Activated T-cell treated with anti-CD3 and anti-CD28 coated beads for 4 hours (primary cell): Measurements from ENCODE around the gene ASCC3.
"Not testable (repeated sequence)": the region's sequence is repeated elsewhere in the genome, so short reads cannot be mapped to it uniquely, and the experiment has no call there.

Source experiments
- DNase-seq: peaks from one replicate; pipeline ENCODE4 v3.0.0-alpha.2; 2020

The ASCC3 gene

GRCh38 chr6:100796049-100796823 is 84.9 kb downstream of the ASCC3 start:
- DNase-seq: no peak

DNA sequence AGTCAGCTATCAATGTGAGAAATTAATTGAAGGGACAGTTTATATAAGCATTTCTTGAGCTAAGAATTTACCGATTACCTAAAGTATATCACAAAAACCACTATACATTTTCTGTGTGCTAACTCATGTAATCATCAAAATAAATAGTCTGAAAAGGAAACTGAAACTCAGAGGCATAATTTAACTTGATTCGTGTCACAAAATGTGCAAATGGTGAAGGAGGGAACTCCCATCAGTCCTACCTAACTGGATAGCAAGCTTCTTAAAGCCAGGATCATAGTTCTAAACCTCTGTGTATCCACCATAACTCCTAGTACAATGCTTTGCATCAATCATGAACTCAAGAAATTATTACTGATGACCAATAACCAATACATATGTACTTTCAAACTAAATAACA is 91.0 kb downstream of the ASCC3 start:
- DNase-seq: no peak

- DNase-seq: no peak
Observed at GRCh38 chr6:100785982-100786381, 95.1 kb downstream of the ASCC3 start.

GRCh38 chr6:100780648-100781047 is 100.5 kb downstream of the ASCC3 start:
- no peak for DNase-seq

DNA sequence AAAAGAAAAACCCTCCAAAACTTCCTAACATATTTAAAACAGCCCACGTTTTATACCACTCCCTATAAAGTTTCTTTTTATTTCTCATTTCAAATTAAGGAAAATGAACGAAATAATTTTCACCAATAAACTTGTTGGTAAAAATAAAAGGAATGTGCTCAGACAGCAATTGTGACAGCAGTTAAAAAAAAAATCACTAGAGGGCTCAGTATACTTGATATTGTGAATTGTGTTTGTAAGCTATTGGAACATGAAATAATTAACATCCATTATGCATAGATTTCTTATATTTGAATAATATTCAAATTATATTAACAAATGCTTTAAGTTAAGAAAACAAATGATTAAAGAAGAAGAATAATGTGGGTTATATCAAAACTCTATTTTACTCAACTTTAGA is 105.5 kb downstream of the ASCC3 start:
- no peak for DNase-seq

DNA sequence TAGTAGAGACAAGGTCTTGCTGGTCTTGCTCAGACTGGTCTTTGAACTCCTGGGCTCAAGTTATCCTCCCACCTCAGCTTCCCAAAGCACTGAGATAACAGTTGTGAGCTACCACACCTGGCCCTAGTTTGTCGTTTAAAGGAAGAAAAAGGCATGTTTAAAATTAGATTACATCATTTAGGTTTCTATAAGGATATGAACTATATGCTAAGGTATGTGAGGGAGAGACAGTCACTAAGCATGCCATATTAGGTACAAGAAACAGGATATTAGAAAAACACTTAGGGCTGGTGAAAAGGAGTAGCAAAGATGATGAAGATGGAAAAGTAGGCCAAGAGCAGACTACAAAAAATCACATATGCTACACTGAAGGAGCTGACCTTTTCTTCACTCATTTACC is 106.4 kb downstream of the ASCC3 start:
- DNase-seq: no peak

DNA sequence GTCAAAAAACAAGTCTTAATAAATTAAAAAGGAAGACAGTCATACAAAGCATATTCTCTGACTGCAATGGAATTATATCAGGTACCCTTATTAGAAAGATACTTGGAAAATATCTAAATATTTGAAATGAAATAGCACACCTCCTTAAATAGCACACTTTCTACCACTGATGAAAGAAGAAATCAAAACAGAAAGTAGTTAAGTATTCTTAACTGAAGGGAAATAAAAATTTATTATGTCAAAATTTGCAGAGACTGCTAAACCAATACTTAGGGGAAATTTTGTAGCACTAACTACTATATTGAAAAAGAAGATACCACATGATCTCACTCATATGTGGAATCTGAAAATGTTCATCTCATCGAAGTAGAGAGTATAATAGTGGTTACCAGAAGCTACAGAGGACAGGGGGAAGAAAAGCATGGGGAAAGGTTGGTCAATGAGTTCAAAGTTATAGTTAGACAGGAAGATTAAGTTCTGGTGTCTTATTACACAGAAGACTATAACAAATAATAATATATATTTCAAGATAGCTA is 112.2 kb downstream of the ASCC3 start:
- DNase-seq: no peak

- DNase-seq: no peak
Observed at GRCh38 chr6:100763617-100764241, 117.4 kb downstream of the ASCC3 start.

- DNase-seq: no peak
Observed at GRCh38 chr6:100761841-100762240, 119.3 kb downstream of the ASCC3 start.

GRCh38 chr6:100758386-100758785 is 122.7 kb downstream of the ASCC3 start:
- DNase-seq: not testable (repeated sequence)

GRCh38 chr6:100753421-100753820 is 127.7 kb downstream of the ASCC3 start:
- no peak for DNase-seq

DNA sequence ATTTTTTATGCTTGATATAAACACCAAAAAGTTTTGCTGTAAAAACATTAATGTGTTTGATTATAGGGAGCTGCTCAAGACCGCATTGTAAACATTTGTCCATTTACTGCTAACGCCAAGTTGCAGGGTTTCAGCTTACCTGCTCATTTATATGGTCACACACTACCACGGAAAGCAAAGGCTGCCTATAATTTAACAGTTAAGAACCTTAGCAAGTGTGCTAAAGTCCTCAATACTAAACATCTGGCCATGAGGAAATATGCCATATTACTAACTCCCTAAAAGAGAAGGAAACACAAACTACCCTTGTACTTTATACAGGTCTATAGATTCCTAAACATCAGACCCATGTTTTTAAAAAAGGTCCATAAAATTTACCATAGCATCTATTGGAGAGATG is 129.5 kb downstream of the ASCC3 start:
- no peak for DNase-seq

- no peak for DNase-seq
Observed at GRCh38 chr6:100745419-100746041, 135.6 kb downstream of the ASCC3 start.

DNA sequence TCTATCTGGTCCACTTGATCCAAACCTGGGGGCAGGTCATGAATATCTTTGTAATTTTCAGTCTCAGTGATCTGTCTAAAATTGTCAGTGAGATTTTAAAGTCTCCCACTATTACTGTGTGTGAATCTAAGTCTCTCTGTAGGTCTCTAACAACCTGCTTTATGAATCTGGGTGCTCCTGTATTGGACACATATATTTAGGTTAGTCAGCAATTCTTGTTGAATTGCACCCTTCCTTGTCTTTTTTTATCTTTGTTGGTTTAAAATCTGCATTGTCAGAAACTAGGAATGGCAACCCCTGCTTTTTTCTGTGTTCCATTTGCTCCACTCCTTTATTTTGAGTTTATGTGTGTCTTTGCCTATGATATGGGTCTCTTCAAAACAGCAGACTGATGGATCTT is 140.7 kb downstream of the ASCC3 start:
- DNase-seq: no peak

GRCh38 chr6:100737720-100738119 is 143.4 kb downstream of the ASCC3 start:
- not testable (repeated sequence) for DNase-seq

GRCh38 chr6:100731411-100731810 is 149.7 kb downstream of the ASCC3 start:
- no peak for DNase-seq

DNA sequence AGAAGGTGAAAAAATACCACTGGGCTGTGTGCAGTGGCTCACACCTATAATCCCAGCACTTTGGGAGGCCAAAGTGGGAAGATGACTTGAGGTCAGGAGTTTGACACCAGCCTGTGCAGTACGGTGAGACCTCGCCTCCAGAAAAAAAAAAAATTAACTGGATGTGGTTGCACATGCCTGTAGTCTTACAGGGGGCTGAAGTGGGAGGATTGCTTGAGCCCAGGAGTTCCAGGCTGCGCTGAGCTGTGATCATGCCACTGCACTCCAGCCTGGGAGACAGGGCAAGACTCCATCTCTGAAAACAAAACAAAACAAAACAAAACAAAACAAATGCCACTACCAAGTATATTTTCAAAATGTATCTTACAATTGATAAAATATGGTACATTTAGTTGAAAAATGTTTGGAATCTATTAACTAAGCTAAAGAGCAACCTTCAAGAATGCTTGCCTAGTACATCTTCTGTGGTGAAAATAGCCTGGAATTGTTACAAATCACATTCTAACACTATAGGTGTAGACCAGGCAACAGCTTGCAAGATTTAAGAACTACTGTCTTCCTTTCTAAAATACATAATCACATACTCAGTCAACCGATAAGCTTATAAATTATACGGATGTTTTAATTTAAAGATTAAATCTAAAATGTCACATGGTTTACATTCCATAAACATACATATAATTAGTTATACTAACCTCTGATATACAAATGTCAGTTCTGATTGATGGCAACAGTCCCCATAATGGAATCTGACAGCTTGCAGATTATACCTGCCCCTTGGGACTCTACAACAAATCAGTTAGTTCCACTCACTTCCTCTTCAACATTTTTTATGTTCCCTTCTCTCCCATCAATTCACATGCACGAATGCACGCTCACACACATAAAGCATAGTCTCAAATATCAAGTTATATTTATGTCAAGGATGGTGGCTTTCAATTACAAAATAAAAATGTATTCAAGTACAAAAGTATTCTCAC is 150.8 kb downstream of the ASCC3 start:
- DNase-seq: no peak

GRCh38 chr6:100726666-100727065 is 154.5 kb downstream of the ASCC3 start:
- DNase-seq: no peak

GRCh38 chr6:100724696-100725095 is 156.4 kb downstream of the ASCC3 start:
- no peak for DNase-seq

DNA sequence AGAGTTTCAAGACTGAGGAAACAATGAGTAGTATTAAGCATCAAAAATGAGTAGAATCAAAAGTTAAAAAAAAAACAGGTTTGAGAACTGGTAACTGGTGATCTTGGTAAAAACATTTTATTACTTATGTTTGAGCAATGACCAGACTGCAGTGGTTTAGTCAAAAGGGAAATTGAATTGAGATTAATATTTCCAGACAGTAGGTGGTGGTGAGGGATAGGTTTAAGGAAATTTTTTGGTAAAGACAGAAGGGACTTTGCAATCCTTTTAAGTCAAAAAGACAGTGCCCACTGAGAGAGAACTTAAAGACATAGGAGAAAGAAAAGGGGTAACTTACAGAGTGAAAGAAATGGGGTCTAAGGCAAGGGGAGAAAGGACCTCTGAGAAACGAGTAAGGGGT is 156.9 kb downstream of the ASCC3 start:
- no peak for DNase-seq

DNA sequence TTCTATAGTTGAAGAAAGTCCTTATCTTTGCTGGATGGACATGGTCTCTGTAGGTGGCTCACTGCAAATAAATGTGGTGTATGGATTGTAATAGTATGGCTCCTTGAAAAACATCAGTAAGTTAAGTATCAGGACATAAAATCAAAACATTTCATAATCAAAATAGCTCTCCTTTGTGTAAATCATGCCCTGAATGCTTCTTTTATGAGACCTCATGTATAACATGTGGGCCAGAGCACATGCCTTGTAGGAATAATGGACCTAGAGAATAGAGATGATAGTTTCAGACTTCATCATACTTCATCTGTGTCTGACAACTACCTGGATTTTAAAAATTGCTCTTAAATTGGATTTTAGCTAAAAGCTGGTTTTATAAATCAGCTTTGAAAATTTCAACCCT is 159.9 kb downstream of the ASCC3 start:
- DNase-seq: no peak

DNA sequence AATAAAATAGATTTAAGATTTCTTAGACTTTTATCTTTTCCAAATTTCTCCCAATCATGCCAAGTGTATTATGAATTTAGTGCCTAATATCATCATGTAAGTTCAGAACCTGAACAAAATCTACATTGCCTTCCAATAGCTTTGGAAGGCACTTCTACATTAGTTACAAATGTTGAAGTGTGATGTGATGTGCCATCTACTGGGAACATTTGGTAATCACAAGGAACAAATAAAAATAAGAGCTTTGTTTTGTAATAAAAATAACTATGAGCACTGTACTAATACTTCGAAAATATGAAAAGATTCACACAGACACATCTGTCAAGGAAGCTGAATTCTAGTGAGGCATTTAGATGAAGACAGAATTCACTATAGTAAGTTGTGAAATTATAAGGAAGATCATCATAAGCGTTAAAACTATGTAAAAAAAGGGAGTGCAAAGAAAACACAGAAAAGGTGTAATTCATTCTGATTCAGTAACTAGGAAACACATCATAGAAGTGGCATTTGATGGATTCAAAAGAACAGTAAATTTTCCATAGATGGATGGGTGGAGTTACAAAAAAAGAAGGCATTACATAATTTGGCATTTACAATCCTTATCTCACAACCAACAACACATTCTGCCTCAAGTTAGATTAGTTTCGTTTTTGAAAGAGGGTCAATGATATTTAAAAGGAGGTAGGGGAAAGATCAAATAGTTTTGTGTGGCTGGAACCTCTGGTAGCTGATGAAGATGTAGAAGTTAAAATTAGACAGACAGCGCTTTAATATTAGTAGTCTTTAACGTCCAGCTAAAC is 161.0 kb downstream of the ASCC3 start:
- no peak for DNase-seq
